K562 (cell line): ENCODE measurements around the gene IL6R. TPM values are rescaled to one million over a fixed set of nuclear protein-coding genes. Genes with fewer than 3 reads are reported as not detected.

Source experiments
- CCAR2 ChIP-seq: fragments of 200-400 bp; formaldehyde crosslinking; IDR thresholded peaks from 2 replicates; pipeline ENCODE4 v1.6.1; 2017; ENCODE audit warnings: mild to moderate bottlenecking, low read depth, low read length
- CEBPB ChIP-seq: fragments of 450-650 bp; IDR thresholded peaks from 2 replicates; pipeline ENCODE4 v1.6.1; 2016; ENCODE audit warnings: missing genetic modification characterization, missing compliant biosample characterization
- CEBPZ ChIP-seq: fragments of 150-350 bp; IDR thresholded peaks from 2 replicates; pipeline ENCODE4 v1.6.1; 2014; ENCODE audit warnings: low read depth, mild to moderate bottlenecking, low read length, borderline replicate concordance
- CREB3 ChIP-seq: fragments of 450-650 bp; conservative IDR thresholded peaks from 2 replicates; pipeline ENCODE4 v1.6.1; 2016; ENCODE audit warnings: missing genetic modification characterization, low read depth, mild to moderate bottlenecking, missing compliant biosample characterization, moderate library complexity
- FOXK1 ChIP-seq: sonication (generic); formaldehyde crosslinking; IDR thresholded peaks from 2 replicates; pipeline ENCODE4 v1.8.0; 2022; ENCODE audit warnings: missing genetic modification reagents, mild to moderate bottlenecking, borderline replicate concordance
- HINFP ChIP-seq: fragments of 450-650 bp; conservative IDR thresholded peaks from 2 replicates; pipeline ENCODE4 v1.6.1; 2016; ENCODE audit warnings: missing genetic modification characterization, low read depth, mild to moderate bottlenecking, control low read depth, missing compliant biosample characterization
- HNRNPUL1 ChIP-seq: fragments of 200-400 bp; formaldehyde crosslinking; IDR thresholded peaks from 2 replicates; pipeline ENCODE4 v1.6.1; 2017; ENCODE audit warnings: low read length
- MAFK ChIP-seq: IDR thresholded peaks from 2 replicates; pipeline ENCODE4 v1.6.1; 2011; ENCODE audit warnings: low read length, improper control_type of control experiment
- MLX ChIP-seq, 2 experiments: fragments of 450-650 bp in 1 of 2; sonication (generic) in 1 of 2; formaldehyde crosslinking; conservative IDR thresholded peaks; 2 replicates each; pipeline versions ENCODE4 v1.4.0 to v1.8.1; 2020 to 2022; ENCODE audit warnings: mild to moderate bottlenecking in 1 of 2, missing genetic modification reagents in 1 of 2
- PPARD ChIP-seq: fragments of 250-450 bp; sonication (Bioruptor Pico); IDR thresholded peaks from 2 replicates; pipeline ENCODE4 v1.8.0; 2022; ENCODE audit warnings: inconsistent platforms, mild to moderate bottlenecking, moderate library complexity
- RBM15 ChIP-seq: fragments of 200-400 bp; formaldehyde crosslinking; IDR thresholded peaks from 2 replicates; pipeline ENCODE4 v1.6.1; 2018; ENCODE audit warnings: mild to moderate bottlenecking, low read length, moderate library complexity; ENCODE audit not compliant: insufficient read depth
- SMARCA4 ChIP-seq: fragments of 450-650 bp; IDR thresholded peaks from 2 replicates; pipeline ENCODE4 v1.6.1; 2016
- SNRNP70 ChIP-seq: fragments of 200-400 bp; formaldehyde crosslinking; optimal IDR thresholded peaks from 2 replicates; pipeline ENCODE3; 2017; ENCODE audit warnings: low read depth, low read length
- ZBTB33 ChIP-seq: sonication (generic); formaldehyde crosslinking; IDR thresholded peaks from 2 replicates; pipeline ENCODE4 v1.8.1; 2023; ENCODE audit warnings: mild to moderate bottlenecking, missing genetic modification reagents
- ZNF217 ChIP-seq: sonication (generic); formaldehyde crosslinking; IDR thresholded peaks from 2 replicates; pipeline ENCODE4 v1.8.0; 2022; ENCODE audit warnings: mild to moderate bottlenecking, missing genetic modification reagents
- ZNF277 ChIP-seq: fragments of 250-450 bp; sonication (Bioruptor Pico); IDR thresholded peaks from 2 replicates; pipeline ENCODE4 v1.8.0; 2022; ENCODE audit warnings: inconsistent platforms, mild to moderate bottlenecking, moderate library complexity, borderline replicate concordance
- ZNF583 ChIP-seq: fragments of 250-450 bp; sonication (Bioruptor Pico); IDR thresholded peaks from 2 replicates; pipeline ENCODE4 v1.4.0; 2020
- polyA plus RNA-seq, 8 experiments: library from polyadenylated mRNA; depleted of rRNA in 4 of 8; stranded (reverse) in 5 of 8; unstranded in 3 of 8; fragments of >200 nt; fragmentation: Nextera tagmentation in 2 of 8; fragmentation: Illumina TruSeq in 1 of 8; extraction: Ambion mirVana in 2 of 8; extraction: Trizol in 1 of 8; gene quantifications; 2 replicates each; pipeline versions ENCODE4 v1.2.1 to v1.2.3, GENCODE V29; 2011 to 2014; ENCODE audit warnings: inconsistent platforms in 1 of 8, missing spikeins in 1 of 8
- total RNA-seq, 7 experiments: library from RNA; depleted of rRNA in 6 of 7; stranded (reverse); fragments of >200 nt in 6 of 7; fragmentation: Illumina TruSeq in 2 of 7; extraction: Trizol in 2 of 7; gene quantifications; 2 replicates each; pipeline versions ENCODE4 v1.2.1 to v1.2.3, GENCODE V29; 2011 to 2021; ENCODE audit warnings: low replicate concordance in 1 of 7

The IL6R gene
- total and polyA plus RNA-seq, 9 of the 15 experiments (the other 6 are each of a cell fraction or from before 2014, with no cell fraction given): 0.05 to 1.1 (median 0.11) TPM; not detected in 2

- no peak for TF ChIP-seq ZBTB33
- TF ChIP-seq SNRNP70: no peak
- no peak for TF ChIP-seq HNRNPUL1
- no peak for TF ChIP-seq RBM15
- peak; percentile 30; the same call in 1 of the 2 replicates for TF ChIP-seq ZNF583
- no peak for TF ChIP-seq HINFP
- no peak for TF ChIP-seq CEBPB (tag)
- no peak for TF ChIP-seq CCAR2
- no peak for TF ChIP-seq MAFK
- TF ChIP-seq CREB3 (tag): 0 out of 2 replicates have a peak, but pooled peaks have one; percentile 59
- TF ChIP-seq MLX (CRISPR knock-in tag; conservative IDR thresholded peaks at IDR 0.05): no peak
- no peak for TF ChIP-seq CEBPZ
- TF ChIP-seq FOXK1: no peak
- no peak for TF ChIP-seq ZNF217 (CRISPR knock-in tag)
- TF ChIP-seq PPARD: no peak
- TF ChIP-seq ZNF277: no peak
- 0 out of 2 replicates have a peak, but pooled peaks have one; percentile 19 for TF ChIP-seq SMARCA4
Measured at GRCh38 chr1:154386643-154387352, 18.3 kb upstream of the IL6R start (continued).
